K562 (cell line): Measurements from ENCODE around the gene DOCK8. TPM values are rescaled to one million over a fixed set of nuclear protein-coding genes. Genes with fewer than 3 reads are reported as not detected.

ENCODE experiments used
- ATAC-seq: fragments of 200-7000 bp; cut with Tn5 transposase; 3 replicates; pipeline ENCODE4 v1.9.1; 2020; ENCODE audit warnings: moderate library complexity
- BruUV-seq: library from RNA; stranded (reverse); fragments of 400-500 nt; replicated peaks from 2 replicates; lab custom pipeline; 2021; lab: Mats Ljungman, UMichigan
- CTCF ChIA-PET: fragments of 300-600 bp; formaldehyde crosslinking; extraction: SDS; loops from one replicate; lab custom pipeline; 2021; ENCODE audit warnings: low intra/inter-chr PET ratio; lab: Yijun Ruan, JAX
- POLR2A ChIA-PET: fragments of 300-600, 350-650 bp; sonication (Branson Sonifier 250); formaldehyde crosslinking; extraction: SDS; loops from one replicate; lab custom pipeline; 2021; ENCODE audit warnings: antibody characterized with exemption, inconsistent platforms; lab: Yijun Ruan, JAX
- DNase-seq, 4 experiments: peaks; one replicate each; pipeline versions ENCODE4 v3.0.0 to v3.0.0-alpha.2; 2011 to 2018; ENCODE audit warnings: low spot score in 3 of 4, mixed read lengths in 3 of 4; ENCODE audit errors: extremely low read depth in 1 of 4
- FAIRE-seq: peaks from 2 replicates; lab custom pipeline; 2011; peaks lifted over from hg19 to GRCh38; lab: Jason Lieb, UNC
- H2AFZ ChIP-seq: 2 replicates; pipeline ENCODE4 v1.6.0; 2011; ENCODE audit warnings: low read depth, low read length, control low read depth, inconsistent platforms
- H3K27ac ChIP-seq: fragments of 200-600 bp; 3 replicates; pipeline ENCODE4 v1.8.0; 2011; ENCODE audit warnings: low read depth, mild to moderate bottlenecking, control low read depth, inconsistent platforms, low read length, moderate library complexity, mixed read lengths; ENCODE audit errors: extremely low read depth
- H3K27me3 ChIP-seq, 2 experiments: fragments of 300-600 bp in 1 of 2; 2 replicates in 1 of 2; 3 replicates in 1 of 2; pipeline versions ENCODE4 v1.6.0 to v1.8.0; 2011; ENCODE audit warnings: inconsistent platforms in 2 of 2, low read length in 2 of 2, mild to moderate bottlenecking in 1 of 2, mixed read lengths in 1 of 2, moderate library complexity in 1 of 2; ENCODE audit not compliant: control insufficient read depth in 2 of 2, insufficient read depth in 2 of 2
- H3K36me3 ChIP-seq: fragments of 300-600 bp; 3 replicates; pipeline ENCODE4 v1.8.0; 2011; ENCODE audit warnings: mild to moderate bottlenecking, low read length, inconsistent platforms; ENCODE audit not compliant: control insufficient read depth, insufficient read depth
- H3K4me1 ChIP-seq, 2 experiments: fragments of 200-600 bp in 1 of 2; replicated peaks in 1 of 2; 2 replicates in 1 of 2; 3 replicates in 1 of 2; pipeline versions ENCODE4 v1.5.1 to v1.8.0; 2011; ENCODE audit warnings: inconsistent platforms in 2 of 2, low read length in 2 of 2, mild to moderate bottlenecking in 1 of 2, mixed read lengths in 1 of 2, moderate library complexity in 1 of 2; ENCODE audit not compliant: control insufficient read depth in 2 of 2, insufficient read depth in 2 of 2
- H3K4me2 ChIP-seq: 2 replicates; pipeline ENCODE4 v1.6.1; 2011; ENCODE audit warnings: low read length, control low read depth, inconsistent platforms, mixed read lengths; ENCODE audit not compliant: insufficient read depth
- H3K4me3 ChIP-seq: fragments of 200-600 bp; sonication (generic), shearing (Covaris generic); 2 replicates; pipeline ENCODE4 v1.5.1; 2016; ENCODE audit warnings: control low read depth, inconsistent platforms
- H3K79me2 ChIP-seq: fragments of 200-600 bp; 3 replicates; pipeline ENCODE4 v1.8.0; 2011; ENCODE audit warnings: low read length, inconsistent platforms; ENCODE audit not compliant: control insufficient read depth, insufficient read depth
- H3K9ac ChIP-seq, 2 experiments: 2 replicates each; pipeline versions ENCODE4 v1.6.0 to v1.6.1; 2011; ENCODE audit warnings: low read depth in 2 of 2, low read length in 2 of 2, control low read depth in 1 of 2, inconsistent platforms in 1 of 2, mild to moderate bottlenecking in 1 of 2, mixed read lengths in 1 of 2; ENCODE audit not compliant: insufficient read depth in 1 of 2
- H3K9me1 ChIP-seq: one replicate; pipeline ENCODE4 v1.6.0; 2011; ENCODE audit warnings: inconsistent platforms, mild to moderate bottlenecking, low read length, moderate library complexity; ENCODE audit not compliant: control insufficient read depth, insufficient read depth
- H3K9me3 ChIP-seq: replicated peaks from 2 replicates; pipeline ENCODE4 v1.5.1; 2011; ENCODE audit warnings: low read depth, low read length, inconsistent platforms; ENCODE audit not compliant: control insufficient read depth, insufficient read depth
- H4K20me1 ChIP-seq: replicated peaks from 2 replicates; pipeline ENCODE4 v1.6.1; 2011; ENCODE audit warnings: low read length, inconsistent platforms, mixed read lengths; ENCODE audit not compliant: control insufficient read depth, insufficient read depth
- HLTF ChIP-seq: fragments of 450-650 bp; IDR thresholded peaks from 2 replicates; pipeline ENCODE4 v1.6.1; 2016
- TCFL5 ChIP-seq: fragments of 250-450 bp; sonication (Bioruptor Pico); conservative IDR thresholded peaks from 2 replicates; pipeline ENCODE4 v1.6.1; 2021; ENCODE audit warnings: mild to moderate bottlenecking, moderate library complexity, matching md5 sums
- WGBS: fragments of 100-300 bp; shearing (Covaris generic); methylation state at CpG from one replicate; pipeline ENCODE4 v1.1.6; 2016; ENCODE audit warnings: low coverage, mixed read lengths; ENCODE audit not compliant: insufficient coverage; ENCODE audit errors: missing lambda C conversion rate; 5-methylcytosine and 5-hydroxymethylcytosine counted together
- in situ Hi-C: fragments of 300-500 bp; cut with MboI; formaldehyde crosslinking; loops from 4 replicates; pipeline ENCODE4 v1.15.0; 2018; ENCODE audit warnings: inconsistent platforms, mixed read lengths
- intact Hi-C: fragments of 100-400 bp; cut with micrococcal nuclease; formaldehyde crosslinking; loops from 2 replicates; pipeline ENCODE4 v1.14.2; 2022
- polyA plus RNA-seq, 8 experiments: library from polyadenylated mRNA; depleted of rRNA in 4 of 8; stranded (reverse) in 5 of 8; unstranded in 3 of 8; fragments of >200 nt; fragmentation: Nextera tagmentation in 2 of 8; fragmentation: Illumina TruSeq in 1 of 8; extraction: Ambion mirVana in 2 of 8; extraction: Trizol in 1 of 8; gene quantifications; 2 replicates each; pipeline versions ENCODE4 v1.2.1 to v1.2.3, GENCODE V29; 2011 to 2014; ENCODE audit warnings: inconsistent platforms in 1 of 8, missing spikeins in 1 of 8
- total RNA-seq, 7 experiments: library from RNA; depleted of rRNA in 6 of 7; stranded (reverse); fragments of >200 nt in 6 of 7; fragmentation: Illumina TruSeq in 2 of 7; extraction: Trizol in 2 of 7; gene quantifications; 2 replicates each; pipeline versions ENCODE4 v1.2.1 to v1.2.3, GENCODE V29; 2011 to 2021; ENCODE audit warnings: low replicate concordance in 1 of 7
- TF ChIP-seq, protein P1 (sequence below): sonication (generic); formaldehyde crosslinking; IDR thresholded peaks from 2 replicates; pipeline ENCODE4 v1.8.0; 2022; ENCODE audit warnings: mild to moderate bottlenecking, missing genetic modification reagents, borderline replicate concordance

DOCK8 gene
- total and polyA plus RNA-seq, 9 of the 15 experiments (the other 6 are each of a cell fraction or from before 2014, with no cell fraction given), result 14.4 to 53.8 (median 25.1) TPM

- BruUV-seq, result no TSS peak
- POLR2A ChIA-PET, result interaction anchor here (0.9 to 1.3 kb wide), 2 partner anchors 14 to 20 kb away, joined by 3 to 5 read pairs; no protein-coding TSS in a partner anchor
- H3K4me2 ChIP-seq, result no peak overlapping the region
- no peaks in the 10 kb centered on the region for H3K27me3 ChIP-seq
- in situ Hi-C loops (no loop called here), intact Hi-C loops (no loop called here)
- FAIRE-seq, result no peak
- 67% methylated on average over 1 of the region's 2 CpGs for WGBS
- no peak for ATAC-seq
- H3K79me2 ChIP-seq, result no peaks in the 10 kb centered on the region
- peaks cover 45% of the 10 kb centered on the region; the same call in 2 of the 3 replicates for H3K36me3 ChIP-seq
- H3K9me1 ChIP-seq, result no peaks in the 10 kb centered on the region
- no peak overlapping the region for H3K9ac ChIP-seq
- no peak for DNase-seq
- H3K4me1 ChIP-seq, result no peaks in the 10 kb centered on the region
- TF ChIP-seq HLTF (no peak), TCFL5 (CRISPR knock-in tag) (no peak)
- TF ChIP-seq, protein P1, sequence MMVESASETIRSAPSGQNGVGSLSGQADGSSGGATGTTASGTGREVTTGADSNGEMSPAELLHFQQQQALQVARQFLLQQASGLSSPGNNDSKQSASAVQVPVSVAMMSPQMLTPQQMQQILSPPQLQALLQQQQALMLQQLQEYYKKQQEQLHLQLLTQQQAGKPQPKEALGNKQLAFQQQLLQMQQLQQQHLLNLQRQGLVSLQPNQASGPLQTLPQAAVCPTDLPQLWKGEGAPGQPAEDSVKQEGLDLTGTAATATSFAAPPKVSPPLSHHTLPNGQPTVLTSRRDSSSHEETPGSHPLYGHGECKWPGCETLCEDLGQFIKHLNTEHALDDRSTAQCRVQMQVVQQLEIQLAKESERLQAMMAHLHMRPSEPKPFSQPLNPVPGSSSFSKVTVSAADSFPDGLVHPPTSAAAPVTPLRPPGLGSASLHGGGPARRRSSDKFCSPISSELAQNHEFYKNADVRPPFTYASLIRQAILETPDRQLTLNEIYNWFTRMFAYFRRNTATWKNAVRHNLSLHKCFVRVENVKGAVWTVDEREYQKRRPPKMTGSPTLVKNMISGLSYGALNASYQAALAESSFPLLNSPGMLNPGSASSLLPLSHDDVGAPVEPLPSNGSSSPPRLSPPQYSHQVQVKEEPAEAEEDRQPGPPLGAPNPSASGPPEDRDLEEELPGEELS, result no peak
- CTCF ChIA-PET, result no interaction called here
- no peak overlapping the region for H3K4me3 ChIP-seq
- no peak overlapping the region for H3K27ac ChIP-seq
- no peaks in the 10 kb centered on the region for H4K20me1 ChIP-seq
- no peaks in the 10 kb centered on the region for H3K9me3 ChIP-seq
- no peak overlapping the region for H2AFZ ChIP-seq
These were observed 177.6 kb downstream of the DOCK8 start for GRCh38 chr9:392077-392804.
